Mesenchymal stem cell (in vitro differentiated cells and primary cell): Measurements from ENCODE around the gene ALKBH4.

Source experiments
- DNase-seq: peaks from one replicate; pipeline ENCODE4 v3.0.0-alpha.2; 2013
- H2AFZ ChIP-seq: one replicate; pipeline ENCODE4 v1.6.1; 2013; ENCODE audit warnings: low read depth, mild to moderate bottlenecking, control low read depth, inconsistent platforms, low read length, moderate library complexity
- H2AK5ac ChIP-seq: 2 replicates; pipeline ENCODE4 v1.6.1; 2013; ENCODE audit warnings: low read length, moderate library complexity, mild to moderate bottlenecking, inconsistent platforms; ENCODE audit not compliant: severe bottlenecking
- H2BK120ac ChIP-seq: one replicate; pipeline ENCODE4 v1.6.1; 2013; ENCODE audit warnings: low read depth, mild to moderate bottlenecking, inconsistent platforms, low read length, moderate library complexity
- H2BK12ac ChIP-seq, 2 experiments: one replicate each; pipeline ENCODE4 v1.6.1; 2013; ENCODE audit warnings: inconsistent platforms in 2 of 2, low read length in 2 of 2, mild to moderate bottlenecking in 2 of 2, moderate library complexity in 2 of 2, control low read depth in 1 of 2
- H2BK15ac ChIP-seq: one replicate; pipeline ENCODE4 v1.6.1; 2013; ENCODE audit warnings: mild to moderate bottlenecking, low read depth, inconsistent platforms; ENCODE audit not compliant: poor library complexity, severe bottlenecking
- H2BK5ac ChIP-seq: 2 replicates; pipeline ENCODE4 v1.6.1; 2013; ENCODE audit warnings: low read depth, mild to moderate bottlenecking, low read length, control low read depth, inconsistent platforms; ENCODE audit not compliant: poor library complexity, severe bottlenecking
- H3K14ac ChIP-seq, 2 experiments: one replicate each; pipeline ENCODE4 v1.6.1; 2013; ENCODE audit warnings: inconsistent platforms in 2 of 2, low read length in 2 of 2, control low read depth in 1 of 2, mild to moderate bottlenecking in 1 of 2, moderate library complexity in 1 of 2
- H3K18ac ChIP-seq, 2 experiments: one replicate each; pipeline ENCODE4 v1.6.1; 2013; ENCODE audit warnings: inconsistent platforms in 2 of 2, low read length in 2 of 2, control low read depth in 1 of 2, low read depth in 1 of 2, mild to moderate bottlenecking in 1 of 2
- H3K23ac ChIP-seq, 2 experiments: one replicate each; pipeline ENCODE4 v1.6.1; 2013; ENCODE audit warnings: inconsistent platforms in 2 of 2, low read length in 2 of 2, mild to moderate bottlenecking in 2 of 2, moderate library complexity in 2 of 2, control low read depth in 1 of 2
- H3K27ac ChIP-seq: 2 replicates; pipeline ENCODE4 v1.5.1; 2013; ENCODE audit warnings: mild to moderate bottlenecking, moderate library complexity, low read length, control low read depth, inconsistent platforms; ENCODE audit not compliant: poor library complexity, severe bottlenecking
- H3K27me3 ChIP-seq, 2 experiments: 2 replicates each; pipeline versions ENCODE4 v1.6.1 to v1.7.0; 2013; ENCODE audit warnings: low read length in 2 of 2, mild to moderate bottlenecking in 2 of 2, moderate library complexity in 2 of 2, control low read depth in 1 of 2, inconsistent platforms in 1 of 2; ENCODE audit not compliant: control insufficient read depth in 1 of 2, insufficient read depth in 1 of 2
- H3K36me3 ChIP-seq, 2 experiments: 2 replicates each; pipeline versions ENCODE4 v1.6.1 to v1.7.0; 2013; ENCODE audit warnings: low read length in 2 of 2, control low read depth in 1 of 2, inconsistent platforms in 1 of 2, low read depth in 1 of 2, mild to moderate bottlenecking in 1 of 2; ENCODE audit not compliant: insufficient read depth in 2 of 2, control insufficient read depth in 1 of 2
- H3K4ac ChIP-seq, 2 experiments: one replicate each; pipeline ENCODE4 v1.6.1; 2013; ENCODE audit warnings: inconsistent platforms in 2 of 2, low read length in 2 of 2, mild to moderate bottlenecking in 2 of 2, moderate library complexity in 2 of 2, control low read depth in 1 of 2, low read depth in 1 of 2
- H3K4me1 ChIP-seq: 2 replicates; pipeline ENCODE4 v1.6.1; 2013; ENCODE audit warnings: low read depth, low read length, control low read depth; ENCODE audit not compliant: control insufficient read depth, insufficient read depth
- H3K4me2 ChIP-seq: 2 replicates; pipeline ENCODE4 v1.6.1; 2013; ENCODE audit warnings: low read length, mild to moderate bottlenecking, inconsistent platforms; ENCODE audit not compliant: poor library complexity, severe bottlenecking
- H3K4me3 ChIP-seq, 2 experiments: 2 replicates each; pipeline versions ENCODE4 v1.5.1 to v1.7.0; 2013; ENCODE audit warnings: low read length in 2 of 2, mild to moderate bottlenecking in 2 of 2, control low read depth in 1 of 2, low read depth in 1 of 2; ENCODE audit not compliant: insufficient read depth in 1 of 2
- H3K79me1 ChIP-seq: replicated peaks from 2 replicates; pipeline ENCODE4 v1.6.1; 2013; ENCODE audit warnings: mild to moderate bottlenecking, control low read depth, low read length, inconsistent platforms; ENCODE audit not compliant: poor library complexity, severe bottlenecking
- H3K9ac ChIP-seq: 2 replicates; pipeline ENCODE4 v1.7.0; 2013; ENCODE audit warnings: mild to moderate bottlenecking, low read length, moderate library complexity
- H3K9me3 ChIP-seq: 2 replicates; pipeline ENCODE4 v1.7.0; 2013; ENCODE audit warnings: mild to moderate bottlenecking, low read length; ENCODE audit not compliant: control insufficient read depth
- H4K8ac ChIP-seq: one replicate; pipeline ENCODE4 v1.6.1; 2013; ENCODE audit warnings: inconsistent platforms, mild to moderate bottlenecking, low read length, moderate library complexity
- H4K91ac ChIP-seq: one replicate; pipeline ENCODE4 v1.6.1; 2013; ENCODE audit warnings: mild to moderate bottlenecking, low read length, inconsistent platforms
- WGBS: methylation state at CpG from one replicate; pipeline ENCODE4 v1.1.7; 2013; ENCODE audit warnings: mixed read lengths; 5-methylcytosine and 5-hydroxymethylcytosine counted together

The ALKBH4 gene

DNA sequence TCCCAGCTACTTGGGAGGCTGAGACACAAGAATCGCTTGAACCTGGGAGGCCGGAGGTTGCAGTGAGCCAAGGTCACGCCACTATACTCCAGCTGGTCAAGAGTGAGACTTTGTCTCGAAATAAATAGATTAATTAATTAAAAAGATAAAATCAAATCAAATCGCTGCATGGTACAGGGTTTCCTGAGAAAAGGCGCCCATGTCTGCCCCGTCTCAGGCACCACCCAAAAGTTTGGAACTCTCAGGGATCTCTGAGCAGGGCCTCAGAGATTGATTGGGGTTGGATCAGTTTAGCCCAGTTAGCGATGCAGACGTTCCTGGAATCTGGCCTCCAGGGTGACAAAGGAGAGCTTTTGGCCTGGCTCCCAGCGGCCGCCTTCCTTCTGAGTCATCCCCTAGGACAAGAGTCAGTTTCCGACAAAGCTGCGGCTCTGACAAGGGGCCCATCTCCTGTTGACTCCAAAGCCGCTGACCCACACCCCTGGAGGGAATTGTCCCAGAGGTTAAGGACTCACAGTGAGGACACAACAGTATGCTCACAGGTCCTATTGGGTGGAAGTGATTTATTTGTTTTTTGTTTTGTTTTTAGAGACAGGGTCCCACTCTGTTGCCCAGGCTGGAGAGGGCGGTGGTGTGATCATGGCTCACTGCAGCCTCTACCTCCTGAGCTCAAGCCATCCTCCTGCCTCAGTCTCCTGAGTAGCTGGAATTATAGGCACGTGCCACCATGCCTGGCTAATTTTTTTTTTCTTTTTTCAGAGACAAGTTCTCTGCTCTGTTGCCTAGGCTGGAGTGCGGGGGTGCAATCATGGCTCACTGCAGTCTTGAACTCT, 24.5 kb downstream of the ALKBH4 start:
- WGBS = 40% methylated on average over 16 of the region's 17 CpGs
- Histone ChIP-seq H3K4me2 (peak overlapping the region; percentile 38), H4K91ac (no peak overlapping the region), H3K79me1 (peaks cover 19% of the 10 kb centered on the region), H3K4me1 (peaks cover 12% of the 10 kb centered on the region), H2BK15ac (no peak overlapping the region), H3K18ac (peak overlapping the region; percentile 70 to 82), H3K23ac (no peak overlapping the region), H3K27ac (peak overlapping the region; percentile 62), H3K27me3 (no peaks in the 10 kb centered on the region), H2BK12ac (peak overlapping the region in 1 of 2 experiments; percentile 33), H3K4ac (peak overlapping the region in 1 of 2 experiments; percentile 70), H2AFZ (no peak overlapping the region), H3K9me3 (no peaks in the 10 kb centered on the region), H3K36me3 (peaks cover 24 to 36% of the 10 kb centered on the region in 2 experiments), H3K14ac (no peak overlapping the region), H4K8ac (peak overlapping the region; percentile 37), H2BK5ac (peak overlapping the region; percentile 14), H2BK120ac (peak overlapping the region; percentile 83), H3K9ac (no peak overlapping the region), H3K4me3 (no peak overlapping the region), H2AK5ac (peak overlapping the region; percentile 83)
- DNase-seq = peak; percentile 91

DNA sequence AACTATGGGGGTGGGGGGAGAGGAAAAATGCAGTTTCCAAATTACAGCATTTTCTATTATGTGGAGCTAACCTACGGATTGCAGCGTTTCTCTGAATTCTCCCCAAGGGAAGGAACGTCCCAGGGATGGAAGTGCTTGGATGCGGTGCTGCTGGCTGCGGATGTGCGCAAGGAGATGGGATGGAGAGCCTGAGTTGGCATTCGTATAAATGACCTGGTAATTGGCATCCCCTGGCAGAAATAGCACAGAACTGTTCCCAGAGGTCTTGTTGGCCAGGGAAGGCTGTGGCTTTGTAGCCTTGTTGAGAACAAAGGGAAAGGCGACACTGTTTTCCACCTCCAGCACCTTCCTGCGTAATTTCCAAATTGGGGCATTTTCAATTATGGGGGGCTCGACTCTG, 28.5 kb downstream of the ALKBH4 start:
- Histone ChIP-seq H2BK120ac (no peak overlapping the region), H4K8ac (peak overlapping the region; percentile 33), H3K4ac (no peak overlapping the region), H2AK5ac (no peak overlapping the region), H4K91ac (no peak overlapping the region), H3K9ac (no peak overlapping the region), H3K4me3 (no peak overlapping the region), H2BK12ac (no peak overlapping the region), H3K36me3 (peaks cover 14 to 21% of the 10 kb centered on the region in 2 experiments), H2BK5ac (no peak overlapping the region), H2BK15ac (no peak overlapping the region), H3K18ac (no peak overlapping the region), H3K4me1 (peaks cover 37% of the 10 kb centered on the region), H3K27ac (no peak overlapping the region), H3K79me1 (peaks cover 22% of the 10 kb centered on the region), H3K14ac (no peak overlapping the region), H3K4me2 (no peak overlapping the region), H3K27me3 (no peaks in the 10 kb centered on the region), H3K9me3 (no peaks in the 10 kb centered on the region), H2AFZ (no peak overlapping the region), H3K23ac (no peak overlapping the region)
- no peak for DNase-seq
- WGBS = 100% methylated on average over 10 of the region's 10 CpGs

DNA sequence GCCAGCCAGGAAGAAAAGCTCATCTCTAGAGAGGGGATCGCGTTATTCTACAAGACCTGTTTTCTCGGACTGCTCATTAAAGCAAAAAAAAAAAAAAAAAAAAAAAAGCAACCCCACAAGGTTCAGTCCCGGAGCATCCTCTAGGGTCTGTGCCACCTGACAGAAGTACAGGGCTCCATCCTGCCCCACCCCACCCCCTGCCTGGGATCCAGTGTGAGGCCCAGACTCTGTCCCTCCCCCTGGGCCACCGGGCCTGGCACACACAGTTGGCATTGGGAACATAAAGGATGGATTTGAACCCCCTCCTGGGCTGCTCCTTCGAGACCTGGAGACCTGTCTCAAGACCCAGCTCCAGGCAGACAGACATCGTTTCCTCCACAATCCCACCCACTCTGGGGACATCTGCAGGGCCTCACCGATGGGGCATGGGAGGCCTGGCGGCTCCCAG, 30.6 kb downstream of the ALKBH4 start:
- peaks cover 23% of the 10 kb centered on the region for H3K79me1 ChIP-seq
- no peak for DNase-seq
- H2BK5ac ChIP-seq = no peak overlapping the region
- H2BK12ac ChIP-seq = peak overlapping the region in 1 of 2 experiments; percentile 79
- peak overlapping the region; percentile 70 for H2BK15ac ChIP-seq
- H3K4me3 ChIP-seq = peak overlapping the region; percentile 88
- H3K9ac ChIP-seq = peak overlapping the region; percentile 90
- no peak overlapping the region for H2AFZ ChIP-seq
- peaks cover 31% of the 10 kb centered on the region for H3K4me1 ChIP-seq
- H3K4ac ChIP-seq = peak overlapping the region in 1 of 2 experiments; percentile 87
- peak overlapping the region; percentile 24 for H3K4me2 ChIP-seq
- H2AK5ac ChIP-seq = no peak overlapping the region
- H2BK120ac ChIP-seq = peak overlapping the region; percentile 78
- peak overlapping the region; percentile 88 for H4K8ac ChIP-seq
- peak overlapping the region; percentile 12 for H4K91ac ChIP-seq
- H3K27me3 ChIP-seq = no peaks in the 10 kb centered on the region
- peak overlapping the region in 1 of 2 experiments; percentile 98 for H3K18ac ChIP-seq
- H3K36me3 ChIP-seq = peaks cover 12 to 23% of the 10 kb centered on the region in 2 experiments
- H3K23ac ChIP-seq = peak overlapping the region in 1 of 2 experiments; percentile 81
- no peak overlapping the region for H3K27ac ChIP-seq
- 38% methylated on average over 9 of the region's 9 CpGs for WGBS
- H3K14ac ChIP-seq = peak overlapping the region in 1 of 2 experiments; percentile 76
- H3K9me3 ChIP-seq = no peaks in the 10 kb centered on the region
